ENCODE measurements around the gene OR52E6. TPM values are rescaled to one million over a fixed set of nuclear protein-coding genes. Genes with fewer than 3 reads are reported as not detected.

Gene OR52E6
- polyA plus RNA-seq, 3 donors, result not detected

GRCh38 chr11:5803982-5804381, 37.7 kb downstream of the OR52E6 start:
- DNase-seq, result no peak

GRCh38 chr11:5796541-5796940, 45.2 kb downstream of the OR52E6 start:
- no peak for DNase-seq

GRCh38 chr11:5791165-5791564, 50.5 kb downstream of the OR52E6 start, which contains the start of gene OR52N1:
OR52N1 (minus strand) TSS chr11:5791265; CDS start chr11:5788816, 2,449 bp downstream.
- DNase-seq, result no peak

Other genes with a start within 250 kb of the OR52E6 start
- gene TRIM6, start 245.3 kb downstream of the OR52E6 start, polyA plus RNA-seq (ENCODE audit: insufficient read length in 3 of 3), result 10 to 100 TPM; 20.0 to 38.2 (median 27.1) TPM
- 1 to 10 TPM; 6.7 to 9.0 (median 7.9) TPM for gene TRIM34, start 216.9 kb downstream of the OR52E6 start, polyA plus RNA-seq (ENCODE audit: insufficient read length in 3 of 3)
- gene TRIM5, start 156.8 kb downstream of the OR52E6 start, polyA plus RNA-seq (ENCODE audit: insufficient read length in 3 of 3), result 10 to 100 TPM; 34.1 to 51.7 (median 43.5) TPM
- gene TRIM22, start 152.1 kb downstream of the OR52E6 start, polyA plus RNA-seq (ENCODE audit: insufficient read length in 3 of 3), result 10 to 100 TPM in 1 of 3 donors, 1 to 10 TPM in 2; 5.3 to 10.8 (median 7.7) TPM
- not detected for gene OR56B1, start 105.4 kb downstream of the OR52E6 start, polyA plus RNA-seq (ENCODE audit: insufficient read length in 3 of 3)
- not detected for gene OR52N4, start 87.7 kb downstream of the OR52E6 start, polyA plus RNA-seq (ENCODE audit: insufficient read length in 3 of 3)
- gene OR52N5, start 58.5 kb downstream of the OR52E6 start, polyA plus RNA-seq (ENCODE audit: insufficient read length in 3 of 3), result not detected
- gene OR52N1, start 50.6 kb downstream of the OR52E6 start, polyA plus RNA-seq (ENCODE audit: insufficient read length in 3 of 3), result not detected
- not detected for gene OR52N2, start 33.0 kb downstream of the OR52E6 start, polyA plus RNA-seq (ENCODE audit: insufficient read length in 3 of 3)
- gene OR52E8, start 15.8 kb upstream of the OR52E6 start, polyA plus RNA-seq (ENCODE audit: insufficient read length in 3 of 3), result not detected
- gene OR52E4, start 38.7 kb upstream of the OR52E6 start, polyA plus RNA-seq (ENCODE audit: insufficient read length in 3 of 3), result not detected
- gene OR52E5, start 51.3 kb upstream of the OR52E6 start, polyA plus RNA-seq (ENCODE audit: insufficient read length in 3 of 3), result not detected
- gene OR56A3, start 100.4 kb upstream of the OR52E6 start, polyA plus RNA-seq (ENCODE audit: insufficient read length in 3 of 3), result not detected
- not detected for gene OR56A5, start 126.6 kb upstream of the OR52E6 start, polyA plus RNA-seq (ENCODE audit: insufficient read length in 3 of 3)
- not detected for gene OR52L1, start 145.1 kb upstream of the OR52E6 start, polyA plus RNA-seq (ENCODE audit: insufficient read length in 3 of 3)
- gene OR56A4, start 165.0 kb upstream of the OR52E6 start, polyA plus RNA-seq (ENCODE audit: insufficient read length in 3 of 3), result under 1 TPM; 0.04 to 0.12 (median 0.06) TPM
- not detected for gene OR56A1, start 188.9 kb upstream of the OR52E6 start, polyA plus RNA-seq (ENCODE audit: insufficient read length in 3 of 3)